RWPE1 (cell line): Measurements from ENCODE around the gene ZFAND3.

Experiments
- CTCF ChIA-PET: fragments of 350-600 bp; sonication (Branson Sonifier 250); formaldehyde crosslinking; extraction: SDS; loops from one replicate; lab custom pipeline; 2021; lab: Yijun Ruan, JAX
- POLR2A ChIA-PET: fragments of 400-600 bp; formaldehyde crosslinking; extraction: SDS; loops from one replicate; lab custom pipeline; 2020; ENCODE audit warnings: antibody characterized with exemption; ENCODE audit not compliant: low non-redundant PET; lab: Yijun Ruan, JAX
- DNase-seq: peaks from one replicate; pipeline ENCODE4 v3.0.0; 2012; ENCODE audit warnings: low spot score
- H3K27ac ChIP-seq: fragments of 450-650 bp; 2 replicates; pipeline ENCODE4 v1.5.1; 2017
- TF ChIP-seq, protein P1 (sequence below): fragments of 450-650 bp; conservative IDR thresholded peaks from 2 replicates; pipeline ENCODE4 v1.5.1; 2017; ENCODE audit warnings: low read depth, mild to moderate bottlenecking

ZFAND3 gene

DNA sequence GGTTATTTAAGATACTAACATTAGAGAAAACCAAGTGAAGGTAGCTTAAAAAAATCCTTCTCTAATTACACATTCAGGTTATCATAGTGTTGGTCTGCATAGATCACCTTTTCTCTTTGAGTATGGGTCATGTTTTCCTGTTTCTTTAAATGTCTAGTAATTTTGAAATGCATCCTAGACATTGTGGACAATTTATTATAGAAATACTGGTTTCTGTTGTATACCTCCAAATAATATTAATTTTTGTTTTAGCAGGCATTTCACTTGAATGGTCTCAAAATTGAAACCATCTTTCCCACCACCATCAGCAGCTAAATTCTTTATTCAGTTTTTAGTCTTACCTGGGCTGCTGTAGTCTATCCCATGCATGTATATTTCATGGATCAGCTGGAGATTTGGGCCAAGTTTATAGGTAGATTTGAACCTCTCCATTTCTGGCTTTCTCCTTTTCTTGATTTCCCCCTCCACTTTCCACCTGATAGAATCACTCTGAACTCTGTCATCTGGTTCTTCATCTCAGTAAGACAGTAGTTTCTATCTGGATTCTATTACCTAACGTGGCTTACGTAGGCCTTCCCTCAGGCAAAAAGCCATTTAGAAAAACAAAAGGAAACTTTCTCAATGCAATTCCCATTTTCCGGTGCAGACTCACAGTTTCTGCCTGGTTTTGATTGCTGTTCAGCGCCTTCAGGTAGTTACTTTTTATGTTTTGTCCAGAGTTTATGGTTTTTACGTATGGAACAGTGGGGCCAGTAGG, 52.3 kb downstream of the ZFAND3 start:
- H3K27ac ChIP-seq: no peak overlapping the region
- TF ChIP-seq, protein P1, sequence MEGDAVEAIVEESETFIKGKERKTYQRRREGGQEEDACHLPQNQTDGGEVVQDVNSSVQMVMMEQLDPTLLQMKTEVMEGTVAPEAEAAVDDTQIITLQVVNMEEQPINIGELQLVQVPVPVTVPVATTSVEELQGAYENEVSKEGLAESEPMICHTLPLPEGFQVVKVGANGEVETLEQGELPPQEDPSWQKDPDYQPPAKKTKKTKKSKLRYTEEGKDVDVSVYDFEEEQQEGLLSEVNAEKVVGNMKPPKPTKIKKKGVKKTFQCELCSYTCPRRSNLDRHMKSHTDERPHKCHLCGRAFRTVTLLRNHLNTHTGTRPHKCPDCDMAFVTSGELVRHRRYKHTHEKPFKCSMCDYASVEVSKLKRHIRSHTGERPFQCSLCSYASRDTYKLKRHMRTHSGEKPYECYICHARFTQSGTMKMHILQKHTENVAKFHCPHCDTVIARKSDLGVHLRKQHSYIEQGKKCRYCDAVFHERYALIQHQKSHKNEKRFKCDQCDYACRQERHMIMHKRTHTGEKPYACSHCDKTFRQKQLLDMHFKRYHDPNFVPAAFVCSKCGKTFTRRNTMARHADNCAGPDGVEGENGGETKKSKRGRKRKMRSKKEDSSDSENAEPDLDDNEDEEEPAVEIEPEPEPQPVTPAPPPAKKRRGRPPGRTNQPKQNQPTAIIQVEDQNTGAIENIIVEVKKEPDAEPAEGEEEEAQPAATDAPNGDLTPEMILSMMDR: no peak
- DNase-seq: peak; percentile 21
- ChIA-PET POLR2A (no interaction called here), CTCF (interaction anchor here (0.7 kb wide), 1 partner anchor 270 kb away, joined by 4 read pairs; no protein-coding TSS in a partner anchor)

DNA sequence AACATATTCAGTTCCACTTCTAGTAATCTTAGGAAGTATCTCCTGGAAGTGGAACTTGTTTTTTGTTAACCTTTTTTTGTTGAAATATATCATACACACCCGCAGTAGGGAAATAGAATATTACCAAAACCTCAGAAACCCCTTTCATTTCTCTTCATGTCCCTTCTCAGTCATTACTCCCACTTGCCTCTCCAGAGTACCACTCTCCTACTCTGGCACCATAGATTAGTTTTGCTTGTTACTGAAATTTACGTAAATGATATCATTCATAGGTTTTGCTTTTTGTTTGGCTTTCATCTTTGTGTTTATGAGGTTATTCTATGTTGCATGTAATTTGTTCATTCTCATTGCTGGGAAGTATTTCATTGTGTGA, 52.8 kb downstream of the ZFAND3 start:
- DNase-seq: no peak
- no peak overlapping the region for H3K27ac ChIP-seq
- TF ChIP-seq, protein P1: no peak
- ChIA-PET POLR2A (no interaction called here), CTCF (interaction anchor here (0.6 kb wide), 1 partner anchor 212 kb away, joined by 4 read pairs; no protein-coding TSS in a partner anchor)

DNA sequence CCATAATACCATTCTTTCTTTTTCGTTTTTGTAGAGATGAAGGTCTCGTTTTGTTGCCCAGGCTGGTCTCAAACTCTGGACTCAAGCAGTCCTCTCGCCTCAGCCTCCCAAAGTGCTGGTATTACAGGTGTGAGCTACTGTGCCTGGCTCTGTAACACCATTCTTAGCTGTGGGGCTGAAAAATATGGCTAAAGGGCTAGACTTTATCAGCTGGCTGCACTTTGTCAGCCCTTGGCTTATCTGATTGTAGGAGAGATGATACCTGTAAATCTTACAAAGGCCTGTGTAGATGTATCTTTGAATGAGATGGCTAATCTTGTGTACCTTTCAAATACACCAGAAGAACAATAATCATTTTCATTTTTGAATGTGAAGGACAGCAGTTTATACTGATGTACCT, 55.2 kb downstream of the ZFAND3 start:
- ChIA-PET CTCF (no interaction called here), POLR2A (no interaction called here)
- TF ChIP-seq, protein P1: no peak
- DNase-seq: no peak
- H3K27ac ChIP-seq: no peak overlapping the region

DNA sequence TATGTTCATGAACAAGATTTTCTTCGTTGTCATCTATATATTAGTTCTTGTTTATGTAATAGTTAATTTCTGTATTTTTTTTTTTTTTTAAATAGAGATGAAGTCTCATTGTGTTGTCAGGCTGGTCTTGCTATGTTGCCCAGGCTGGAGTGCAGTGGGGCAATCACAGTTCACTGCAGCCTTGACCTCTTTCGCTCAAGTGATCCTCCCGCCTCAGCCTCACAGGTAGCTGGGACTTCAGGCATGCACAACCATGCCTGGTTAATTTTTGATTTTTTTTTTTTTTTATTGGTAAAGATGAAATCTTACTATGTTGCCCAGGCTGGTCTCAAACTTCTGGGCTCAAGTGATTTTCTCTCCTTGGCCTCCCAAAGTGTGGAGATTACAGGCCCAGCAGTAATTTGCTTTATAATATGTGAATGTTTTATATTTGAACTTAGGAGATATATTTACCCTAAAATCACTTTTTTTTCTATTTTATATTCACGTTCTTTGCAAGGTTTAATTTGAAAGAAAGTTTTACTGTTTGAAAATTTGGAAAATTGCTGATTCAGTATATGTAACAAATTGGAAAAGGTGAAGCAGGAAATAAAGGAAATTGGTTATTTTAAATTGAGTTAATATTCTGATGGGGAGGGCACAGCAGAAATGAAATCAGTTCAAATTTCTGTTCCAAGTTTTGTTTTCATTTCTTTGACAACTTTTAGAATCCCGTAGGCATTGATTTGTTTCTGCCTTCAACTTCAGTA, 56.2 kb downstream of the ZFAND3 start:
- ChIA-PET CTCF (no interaction called here), POLR2A (no interaction called here)
- TF ChIP-seq, protein P1: no peak
- no peak for DNase-seq
- H3K27ac ChIP-seq: no peak overlapping the region

DNA sequence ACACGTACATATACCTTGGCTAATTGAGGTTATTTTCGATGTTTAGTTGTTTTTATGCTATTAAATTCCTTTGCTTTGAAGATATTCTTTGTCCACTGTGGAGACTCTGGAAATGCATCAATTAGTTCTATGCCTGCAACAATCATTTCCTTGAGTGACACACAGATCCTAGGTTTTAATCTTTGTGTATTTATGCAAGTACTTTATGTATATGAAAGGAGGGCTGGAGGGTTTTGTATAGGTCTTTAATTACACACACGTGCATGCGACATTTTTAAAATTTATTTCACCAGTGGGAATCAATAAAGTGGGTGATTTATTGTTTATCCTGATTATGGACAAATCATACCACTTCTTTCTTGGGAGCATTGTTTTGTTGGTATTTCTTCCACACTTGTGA, 57.3 kb downstream of the ZFAND3 start:
- TF ChIP-seq, protein P1: no peak
- DNase-seq: no peak
- ChIA-PET CTCF (interaction anchor here (0.7 kb wide), 1 partner anchor 26 kb away, joined by 3 read pairs; no protein-coding TSS in a partner anchor), POLR2A (no interaction called here)
- no peak overlapping the region for H3K27ac ChIP-seq

DNA sequence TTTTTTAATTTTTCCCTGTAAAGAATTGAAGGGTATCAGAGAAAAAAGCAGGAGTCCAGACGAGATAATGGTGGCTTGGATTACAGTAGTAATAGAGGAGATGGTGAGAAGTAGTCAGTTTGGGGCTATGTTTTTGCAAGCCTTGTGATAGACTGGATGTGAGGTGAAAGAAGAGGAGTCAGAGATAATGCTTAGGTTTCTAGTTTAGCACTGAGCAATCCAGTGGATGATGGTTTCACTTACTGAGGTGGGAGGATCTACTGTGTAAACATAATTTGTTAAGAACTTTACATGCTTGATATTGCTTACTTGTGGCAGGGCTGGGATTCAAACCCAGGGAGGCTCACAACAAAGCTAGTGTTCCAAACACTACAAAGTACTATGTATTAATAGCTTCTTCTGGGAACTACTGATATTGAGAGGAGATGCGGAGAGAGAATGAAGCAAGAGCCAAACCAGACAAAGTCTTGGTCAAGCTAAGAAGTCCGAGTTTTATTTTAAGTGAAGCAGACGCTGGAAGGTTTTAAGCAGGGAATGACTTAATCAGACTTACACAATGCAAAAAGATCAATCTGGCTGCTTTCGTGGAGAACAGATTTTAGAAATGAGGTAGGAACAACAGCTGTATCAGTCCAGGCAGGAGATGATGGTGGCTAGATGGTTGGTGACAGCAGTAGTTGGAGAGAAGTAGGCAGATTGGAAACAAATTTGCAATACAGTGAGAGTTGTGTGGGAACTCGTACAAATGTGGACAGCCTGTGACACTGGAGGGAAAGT, 58.0 kb downstream of the ZFAND3 start:
- TF ChIP-seq, protein P1: no peak
- DNase-seq: no peak
- CTCF ChIA-PET: interaction anchor here (0.7 kb wide), 3 partner anchors 21 to 39 kb away, joined by 3 read pairs; no protein-coding TSS in a partner anchor
- no peak overlapping the region for H3K27ac ChIP-seq
- POLR2A ChIA-PET: no interaction called here
